ENCODE measurements around the gene CAMK1D.

The CAMK1D gene

GRCh38 chr10:12873172-12873571 is 523.8 kb downstream of the CAMK1D start:
- no peak for DNase-seq

GRCh38 chr10:12874501-12874900 is 525.2 kb downstream of the CAMK1D start:
- DNase-seq = no peak

- no peak for DNase-seq
These were observed 525.8 kb downstream of the CAMK1D start for GRCh38 chr10:12875100-12875499.

- no peak for DNase-seq
These were observed 526.9 kb downstream of the CAMK1D start for GRCh38 chr10:12876266-12876665.

DNA sequence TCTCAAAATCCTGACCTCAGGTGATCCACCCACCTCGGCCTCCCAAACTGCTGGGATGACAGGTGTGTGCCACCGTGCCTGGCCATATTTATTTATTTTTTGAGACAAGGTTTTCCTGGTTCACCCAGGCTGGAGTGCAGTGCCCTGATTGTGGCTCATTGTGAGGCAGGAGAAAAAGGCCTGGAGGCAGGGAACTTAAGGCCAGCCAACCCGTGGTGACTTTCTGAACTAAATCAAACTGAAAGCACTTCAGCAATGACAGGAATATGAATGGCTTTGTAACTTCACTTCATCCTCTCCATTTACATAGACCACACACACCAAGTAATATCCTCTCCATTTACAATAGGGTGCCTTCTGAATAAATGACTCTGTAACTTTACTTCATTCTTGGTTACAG is 527.8 kb downstream of the CAMK1D start:
- DNase-seq = no peak

GRCh38 chr10:12880423-12880822 is 531.1 kb downstream of the CAMK1D start:
- no peak for DNase-seq

DNA sequence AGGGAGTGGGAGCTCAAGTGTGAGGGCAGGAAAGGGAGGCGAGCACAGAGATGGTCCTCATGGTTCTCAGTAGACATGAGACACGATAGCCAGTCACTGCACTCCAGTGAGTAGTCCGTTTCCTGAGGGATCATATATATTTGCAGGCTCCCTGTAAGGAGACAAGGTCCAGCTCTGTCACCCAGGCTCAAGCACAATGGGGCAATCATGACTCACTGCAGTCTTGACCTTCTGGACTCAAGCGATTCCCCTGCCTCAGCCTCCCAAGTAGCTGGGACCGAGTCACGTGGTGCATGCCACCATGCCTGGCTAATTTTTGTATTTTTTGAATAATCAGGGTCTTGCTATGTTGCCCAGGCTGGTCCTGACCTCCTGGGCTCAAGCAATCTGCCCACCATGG is 535.5 kb downstream of the CAMK1D start:
- no peak for DNase-seq

All from T-helper 9 cell (primary cell).